ENCODE measurements around the gene VAV2.

The VAV2 gene

DNA sequence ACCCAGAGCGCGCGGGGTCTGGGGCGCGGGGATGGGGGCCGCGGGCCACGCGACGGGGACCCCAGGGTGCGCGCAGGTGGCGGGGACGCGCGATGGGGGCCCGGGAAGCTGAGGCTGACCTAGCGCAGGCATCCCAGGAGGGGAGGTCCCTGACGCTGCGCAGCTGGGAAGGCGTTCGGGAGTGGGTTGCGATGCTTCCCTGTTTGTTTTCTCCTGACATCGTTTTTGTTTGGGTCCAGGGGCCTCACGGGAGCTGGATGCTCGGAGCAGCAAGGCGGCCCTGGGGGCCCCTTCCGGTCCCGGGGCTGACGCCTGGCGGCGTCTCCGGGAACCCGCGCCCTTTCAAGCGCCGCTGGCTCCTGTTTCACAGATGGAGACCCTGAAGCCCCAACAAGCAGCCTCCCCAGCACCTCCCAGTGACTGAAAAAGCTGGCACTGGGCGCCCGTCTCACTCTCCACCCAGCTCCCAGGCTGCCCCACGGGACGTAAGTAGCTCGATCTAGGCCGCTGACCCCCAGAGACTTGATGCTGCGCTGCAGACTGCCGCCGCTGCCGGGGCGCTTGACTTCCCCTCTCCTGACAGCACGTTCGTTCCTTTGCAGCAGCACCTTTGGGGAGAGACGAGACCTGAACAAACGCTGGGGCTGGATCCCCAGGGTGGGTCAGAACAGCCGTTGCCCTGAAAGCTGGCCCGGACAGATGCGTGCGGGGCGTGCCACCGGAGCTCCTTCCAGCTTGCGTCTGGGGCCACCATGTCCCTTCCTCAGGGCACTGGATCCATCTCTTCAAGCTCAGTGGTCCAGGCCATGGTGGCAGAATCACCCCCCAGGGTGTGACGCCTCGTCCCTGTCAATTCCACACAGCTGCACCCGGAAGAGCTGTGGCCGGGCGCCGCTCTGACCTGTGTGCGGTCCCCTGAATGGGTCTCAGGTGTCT lies 33.8 kb upstream of the VAV2 start:
- no peaks in the 10 kb centered on the region for H3K9me3 ChIP-seq (ENCODE audit: control insufficient read depth, low read depth, low read length)
- H3K9ac ChIP-seq (ENCODE audit: low read length), result peak overlapping the region; percentile 54
- peak overlapping the region; percentile 73 for H3K4me3 ChIP-seq (ENCODE audit: low read length)
- no peaks in the 10 kb centered on the region for H3K4me1 ChIP-seq (ENCODE audit: control insufficient read depth, low read depth, low read length)
- no peaks in the 10 kb centered on the region for H3K27me3 ChIP-seq (ENCODE audit: control insufficient read depth, insufficient read depth, low read length)
- no peak overlapping the region for H3K27ac ChIP-seq (ENCODE audit: low read length)
- H3K36me3 ChIP-seq (ENCODE audit: control insufficient read depth, low read depth, low read length), result peaks cover 10% of the 10 kb centered on the region

- H3K9ac ChIP-seq (ENCODE audit: low read length), result peak within 1 kb of the TSS; percentile 54
- H3K27me3 ChIP-seq (ENCODE audit: control insufficient read depth, insufficient read depth, low read length), result no peaks in the 10 kb centered on the region
- H3K9me3 ChIP-seq (ENCODE audit: control insufficient read depth, low read depth, low read length), result no peaks in the 10 kb centered on the region
- no peaks in the 10 kb centered on the region for H3K4me1 ChIP-seq (ENCODE audit: control insufficient read depth, low read depth, low read length)
- no peak within 1 kb of the TSS for H3K27ac ChIP-seq (ENCODE audit: low read length)
- H3K36me3 ChIP-seq (ENCODE audit: control insufficient read depth, low read depth, low read length), result peaks cover 5% of the 10 kb centered on the region
- peak within 1 kb of the TSS; percentile 73 for H3K4me3 ChIP-seq (ENCODE audit: low read length)
These were observed 32.9 kb upstream of the VAV2 start, which contains the start of gene BRD3OS for GRCh38 chr9:134024828-134025605. BRD3OS (plus strand) TSS chr9:134025481; CDS start chr9:134026748, 1,267 bp downstream.

- no peak overlapping the region for H3K27ac ChIP-seq (ENCODE audit: low read length)
- no peaks in the 10 kb centered on the region for H3K9me3 ChIP-seq (ENCODE audit: control insufficient read depth, low read depth, low read length)
These were observed 32.2 kb upstream of the VAV2 start for GRCh38 chr9:134024214-134024792.

GRCh38 chr9:134014946-134015345 lies 22.8 kb upstream of the VAV2 start:
- H3K4me3 ChIP-seq (ENCODE audit: low read length), result no peak overlapping the region
- H3K27me3 ChIP-seq (ENCODE audit: control insufficient read depth, insufficient read depth, low read length), result no peaks in the 10 kb centered on the region
- H3K9ac ChIP-seq (ENCODE audit: low read length), result no peak overlapping the region
- H3K9me3 ChIP-seq (ENCODE audit: control insufficient read depth, low read depth, low read length), result peaks cover 8% of the 10 kb centered on the region
- H3K27ac ChIP-seq (ENCODE audit: low read length), result no peak overlapping the region
- H3K36me3 ChIP-seq (ENCODE audit: control insufficient read depth, low read depth, low read length), result no peaks in the 10 kb centered on the region
- no peaks in the 10 kb centered on the region for H3K4me1 ChIP-seq (ENCODE audit: control insufficient read depth, low read depth, low read length)

More at GRCh38 chr9:134024214-134024792, 32.2 kb upstream of the VAV2 start:
- Histone ChIP-seq H3K9ac (ENCODE audit: low read length) (no peak overlapping the region), H3K4me1 (ENCODE audit: control insufficient read depth, low read depth, low read length) (no peaks in the 10 kb centered on the region), H3K36me3 (ENCODE audit: control insufficient read depth, low read depth, low read length) (no peaks in the 10 kb centered on the region), H3K27me3 (ENCODE audit: control insufficient read depth, insufficient read depth, low read length) (no peaks in the 10 kb centered on the region), H3K4me3 (ENCODE audit: low read length) (peak overlapping the region; percentile 21)

DNA sequence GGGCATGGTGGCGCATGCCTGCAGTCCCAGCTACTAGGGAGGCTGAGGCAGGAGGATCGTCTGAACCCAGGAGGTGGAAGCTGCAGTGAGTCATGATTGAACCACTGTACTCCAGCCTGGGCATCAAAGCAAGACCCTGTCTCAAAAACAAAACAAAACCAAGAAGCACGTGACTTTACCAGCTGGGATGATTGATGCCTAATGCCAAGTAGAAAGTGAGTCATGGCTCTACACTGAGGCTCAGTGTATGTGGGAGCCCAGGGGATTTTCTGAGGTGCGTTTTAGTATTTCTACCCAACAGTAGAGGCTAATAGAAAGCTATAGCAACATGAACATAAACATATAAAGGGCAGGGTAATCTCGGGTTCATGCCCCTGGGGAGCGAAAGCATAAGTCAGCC lies 19.3 kb upstream of the VAV2 start:
- Histone ChIP-seq H3K27me3 (ENCODE audit: control insufficient read depth, insufficient read depth, low read length) (no peaks in the 10 kb centered on the region), H3K36me3 (ENCODE audit: control insufficient read depth, low read depth, low read length) (no peaks in the 10 kb centered on the region), H3K4me1 (ENCODE audit: control insufficient read depth, low read depth, low read length) (no peaks in the 10 kb centered on the region), H3K4me3 (ENCODE audit: low read length) (no peak overlapping the region), H3K27ac (ENCODE audit: low read length) (no peak overlapping the region), H3K9ac (ENCODE audit: low read length) (no peak overlapping the region), H3K9me3 (ENCODE audit: control insufficient read depth, low read depth, low read length) (peaks cover 8% of the 10 kb centered on the region)

DNA sequence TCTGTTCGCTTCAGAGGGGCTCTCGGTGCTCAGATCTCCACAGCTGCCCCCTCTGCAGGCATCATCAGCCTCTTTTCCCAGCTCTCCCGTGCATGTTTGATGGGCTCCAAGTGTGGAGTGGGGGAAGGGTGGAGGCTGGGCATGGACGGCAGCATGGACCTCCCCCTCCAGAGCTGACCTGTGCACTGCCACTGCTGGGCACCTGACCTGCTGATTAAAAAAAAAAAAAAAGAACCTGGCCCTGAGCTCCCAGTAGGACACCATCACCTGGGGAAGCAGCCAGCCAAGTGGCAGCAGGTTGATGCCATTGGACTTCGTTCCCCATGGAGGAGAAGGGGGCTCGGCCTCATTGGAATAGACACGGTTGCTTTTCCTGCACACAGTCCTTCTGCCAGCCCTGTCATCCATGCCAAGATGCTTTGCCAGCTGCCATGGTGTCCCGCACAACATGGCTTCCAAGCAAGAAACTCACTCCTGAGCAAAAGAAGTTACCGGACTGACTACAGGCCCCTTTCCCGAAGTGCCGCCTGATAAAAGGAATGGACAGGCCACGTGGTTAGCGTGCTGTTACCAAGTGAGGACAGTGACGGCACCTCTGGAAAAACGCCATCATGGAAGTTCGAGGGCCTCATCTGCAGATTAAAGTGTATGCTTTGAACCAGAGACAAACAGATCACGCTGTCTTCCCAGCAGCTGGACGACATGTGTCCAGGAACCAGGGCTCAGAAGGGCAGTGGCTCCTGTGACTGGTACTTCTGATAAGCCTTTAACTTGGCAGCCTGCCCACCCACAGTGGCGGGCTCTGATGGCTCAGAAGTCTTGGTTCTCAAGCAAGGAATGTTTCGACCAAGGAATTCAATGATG lies 18.4 kb upstream of the VAV2 start:
- Histone ChIP-seq H3K36me3 (ENCODE audit: control insufficient read depth, low read depth, low read length) (no peaks in the 10 kb centered on the region), H3K9me3 (ENCODE audit: control insufficient read depth, low read depth, low read length) (peaks cover 8% of the 10 kb centered on the region), H3K4me3 (ENCODE audit: low read length) (no peak overlapping the region), H3K27ac (ENCODE audit: low read length) (no peak overlapping the region), H3K27me3 (ENCODE audit: control insufficient read depth, insufficient read depth, low read length) (no peaks in the 10 kb centered on the region), H3K4me1 (ENCODE audit: control insufficient read depth, low read depth, low read length) (no peaks in the 10 kb centered on the region), H3K9ac (ENCODE audit: low read length) (no peak overlapping the region)

DNA sequence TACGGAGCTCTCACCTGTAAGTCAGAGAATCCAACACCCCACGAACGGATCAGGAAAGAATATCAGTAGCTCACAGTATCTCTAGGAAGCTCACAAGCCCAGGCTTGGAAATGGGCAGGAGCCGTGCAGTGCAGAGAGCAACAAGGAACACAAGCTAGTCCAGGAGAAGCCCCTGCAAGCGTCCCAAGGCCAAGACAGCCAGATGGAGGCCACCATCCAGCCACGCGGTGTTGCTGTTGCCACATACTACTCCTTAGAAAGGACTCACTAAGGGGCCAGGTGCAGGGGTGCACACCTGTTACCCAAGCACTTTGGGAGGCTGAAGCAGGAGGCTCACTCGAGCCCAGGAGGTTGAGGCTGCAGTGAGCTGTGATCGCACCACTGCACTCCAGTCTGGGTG lies 15.4 kb upstream of the VAV2 start:
- Histone ChIP-seq H3K4me3 (ENCODE audit: low read length) (no peak overlapping the region), H3K27me3 (ENCODE audit: control insufficient read depth, insufficient read depth, low read length) (no peaks in the 10 kb centered on the region), H3K4me1 (ENCODE audit: control insufficient read depth, low read depth, low read length) (no peaks in the 10 kb centered on the region), H3K9me3 (ENCODE audit: control insufficient read depth, low read depth, low read length) (peaks cover 8% of the 10 kb centered on the region), H3K36me3 (ENCODE audit: control insufficient read depth, low read depth, low read length) (no peaks in the 10 kb centered on the region), H3K27ac (ENCODE audit: low read length) (no peak overlapping the region), H3K9ac (ENCODE audit: low read length) (no peak overlapping the region)

DNA sequence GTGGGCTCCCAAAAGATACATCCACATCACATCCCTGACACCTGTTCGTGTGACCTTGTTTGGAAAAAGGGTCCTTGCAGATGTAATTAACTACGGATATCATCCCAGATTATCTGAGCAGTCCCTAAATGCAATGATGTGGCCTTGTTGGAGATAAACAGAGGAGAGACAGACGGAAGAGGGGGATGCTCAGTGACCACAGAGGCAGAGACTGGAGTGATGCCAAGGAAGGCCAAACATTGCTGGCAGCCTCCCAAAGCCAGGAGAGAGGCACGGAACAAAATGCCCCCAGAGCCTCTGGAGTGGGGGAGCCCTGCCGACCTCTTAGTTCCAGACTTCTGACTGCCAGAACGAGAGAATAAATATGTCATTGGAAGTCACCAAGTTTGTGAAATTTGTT lies 15.0 kb upstream of the VAV2 start:
- Histone ChIP-seq H3K36me3 (ENCODE audit: control insufficient read depth, low read depth, low read length) (no peaks in the 10 kb centered on the region), H3K4me3 (ENCODE audit: low read length) (no peak overlapping the region), H3K27me3 (ENCODE audit: control insufficient read depth, insufficient read depth, low read length) (no peaks in the 10 kb centered on the region), H3K4me1 (ENCODE audit: control insufficient read depth, low read depth, low read length) (no peaks in the 10 kb centered on the region), H3K9me3 (ENCODE audit: control insufficient read depth, low read depth, low read length) (peaks cover 8% of the 10 kb centered on the region), H3K9ac (ENCODE audit: low read length) (no peak overlapping the region), H3K27ac (ENCODE audit: low read length) (no peak overlapping the region)

DNA sequence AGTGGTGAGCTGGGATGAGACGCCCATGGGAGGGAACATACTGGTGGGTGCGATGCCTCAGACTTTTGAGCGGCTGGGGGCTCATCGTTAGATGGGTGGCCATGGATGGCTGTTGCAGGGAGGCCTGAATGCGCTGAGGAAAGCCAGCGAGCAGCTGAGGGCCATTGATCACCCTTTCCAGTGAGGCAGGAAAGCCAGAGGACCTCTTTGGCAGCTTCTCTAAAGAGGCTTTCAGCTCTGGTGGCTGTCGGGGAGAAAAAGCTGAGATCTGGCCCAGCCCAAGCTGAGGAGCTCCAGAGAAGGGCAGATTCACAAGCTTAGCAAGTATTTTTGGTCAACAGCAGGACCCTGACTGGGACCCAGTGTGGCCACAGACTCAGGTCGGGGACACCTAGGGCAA lies 13.3 kb upstream of the VAV2 start:
- Histone ChIP-seq H3K9me3 (ENCODE audit: control insufficient read depth, low read depth, low read length) (no peaks in the 10 kb centered on the region), H3K9ac (ENCODE audit: low read length) (no peak overlapping the region), H3K4me3 (ENCODE audit: low read length) (no peak overlapping the region), H3K27ac (ENCODE audit: low read length) (no peak overlapping the region), H3K36me3 (ENCODE audit: control insufficient read depth, low read depth, low read length) (no peaks in the 10 kb centered on the region), H3K27me3 (ENCODE audit: control insufficient read depth, insufficient read depth, low read length) (no peaks in the 10 kb centered on the region), H3K4me1 (ENCODE audit: control insufficient read depth, low read depth, low read length) (no peaks in the 10 kb centered on the region)

GRCh38 chr9:134004881-134005280 lies 12.8 kb upstream of the VAV2 start:
- Histone ChIP-seq H3K9ac (ENCODE audit: low read length) (no peak overlapping the region), H3K9me3 (ENCODE audit: control insufficient read depth, low read depth, low read length) (no peaks in the 10 kb centered on the region), H3K27me3 (ENCODE audit: control insufficient read depth, insufficient read depth, low read length) (no peaks in the 10 kb centered on the region)

More at GRCh38 chr9:134004881-134005280, 12.8 kb upstream of the VAV2 start:
- no peak overlapping the region for H3K27ac ChIP-seq (ENCODE audit: low read length)
- H3K4me1 ChIP-seq (ENCODE audit: control insufficient read depth, low read depth, low read length), result no peaks in the 10 kb centered on the region
- no peak overlapping the region for H3K4me3 ChIP-seq (ENCODE audit: low read length)
- no peaks in the 10 kb centered on the region for H3K36me3 ChIP-seq (ENCODE audit: control insufficient read depth, low read depth, low read length)
